ENCODE measurements around the gene NUBP2. TPM values are rescaled to one million over a fixed set of nuclear protein-coding genes. Genes with fewer than 3 reads are reported as not detected.

NUBP2 gene
- total RNA-seq, 3 donors from 2014 or later, result 32.1 to 43.1 (median 39.3) TPM

- H3K4me1 ChIP-seq (ENCODE audit: low read depth), result peaks cover 23% of the 10 kb centered on the region
- intact Hi-C loops (cut with DNase I, micrococcal nuclease), result no loop called here
- H3K36me3 ChIP-seq (ENCODE audit: low read depth), result peaks cover 5% of the 10 kb centered on the region
- H3K9me3 ChIP-seq, result no peaks in the 10 kb centered on the region
- no peak for TF ChIP-seq CTCF (IDR thresholded peaks at IDR 0.05)
- ATAC-seq, result no peak
- no peak overlapping the region for H3K4me3 ChIP-seq
- no peak for DNase-seq
Measured at GRCh38 chr16:1775006-1775845, 7.5 kb upstream of the NUBP2 start.

- ATAC-seq (no peak), DNase-seq (no peak)
- intact Hi-C loops (cut with DNase I, micrococcal nuclease), result no loop called here
- Histone ChIP-seq H3K4me1 (ENCODE audit: low read depth) (peaks cover 21% of the 10 kb centered on the region), H3K9me3 (no peaks in the 10 kb centered on the region), H3K4me3 (no peak overlapping the region), H3K36me3 (ENCODE audit: low read depth) (peaks cover 5% of the 10 kb centered on the region)
- no peak for TF ChIP-seq CTCF (IDR thresholded peaks at IDR 0.05)
Measured at GRCh38 chr16:1775846-1776671, 6.7 kb upstream of the NUBP2 start.

- Histone ChIP-seq H3K4me3 (no peak overlapping the region), H3K36me3 (ENCODE audit: low read depth) (peaks cover 5% of the 10 kb centered on the region), H3K4me1 (ENCODE audit: low read depth) (peaks cover 26% of the 10 kb centered on the region), H3K9me3 (no peaks in the 10 kb centered on the region)
- no peak for ATAC-seq
- intact Hi-C loops (cut with DNase I, micrococcal nuclease), result no loop called here
- no peak for TF ChIP-seq CTCF (IDR thresholded peaks at IDR 0.05)
- no peak for DNase-seq
Measured at GRCh38 chr16:1776672-1776955, 6.1 kb upstream of the NUBP2 start.

GRCh38 chr16:1776991-1777374, 5.8 kb upstream of the NUBP2 start:
- TF ChIP-seq CTCF (IDR thresholded peaks at IDR 0.05), result no peak
- DNase-seq (no peak), ATAC-seq (no peak)
- Histone ChIP-seq H3K9me3 (no peaks in the 10 kb centered on the region), H3K4me3 (no peak overlapping the region), H3K4me1 (ENCODE audit: low read depth) (peaks cover 24% of the 10 kb centered on the region), H3K36me3 (ENCODE audit: low read depth) (peaks cover 5% of the 10 kb centered on the region)
- intact Hi-C loops (cut with DNase I, micrococcal nuclease), result no loop called here

GRCh38 chr16:1777375-1778199, 5.2 kb upstream of the NUBP2 start:
- intact Hi-C loops (cut with DNase I, micrococcal nuclease), result no loop called here
- no peaks in the 10 kb centered on the region for H3K9me3 ChIP-seq
- no peak for TF ChIP-seq CTCF (IDR thresholded peaks at IDR 0.05)
- no peak for ATAC-seq
- H3K4me3 ChIP-seq, result no peak overlapping the region
- H3K4me1 ChIP-seq (ENCODE audit: low read depth), result peaks cover 25% of the 10 kb centered on the region
- H3K36me3 ChIP-seq (ENCODE audit: low read depth), result peaks cover 8% of the 10 kb centered on the region
- DNase-seq, result peak in 1 of 3 donors; percentile 39

Data from mucosa of descending colon (tissue), 3 donors.